ENCODE measurements around the gene NRTN.
A peak's percentile ranks its signal among the peaks of the same experiment; 100 is the strongest.

NRTN gene

GRCh38 chr19:5790559-5791520 lies 14.0 kb upstream of the NRTN start, which contains the start of gene DUS3L:
TSS of gene DUS3L (minus strand) at chr19:5791163. CDS start at chr19:5791141, 22 bp downstream.
- DNase-seq (ENCODE audit: insufficient read length, low spot score), result peak; percentile 99
- FAIRE-seq, result peak; percentile 78
- TF ChIP-seq CTCF (IDR thresholded peaks at IDR 0.05; ENCODE audit: insufficient read depth, missing control alignments), result no peak

- FAIRE-seq, result no peak
- TF ChIP-seq CTCF (IDR thresholded peaks at IDR 0.05; ENCODE audit: insufficient read depth, missing control alignments), result no peak
- DNase-seq (ENCODE audit: insufficient read length, low spot score), result no peak
Measured at GRCh38 chr19:5792224-5792623, 12.6 kb upstream of the NRTN start.

GRCh38 chr19:5793188-5793587 lies 11.7 kb upstream of the NRTN start:
- DNase-seq (ENCODE audit: insufficient read length, low spot score), result no peak
- FAIRE-seq, result no peak
- no peak for TF ChIP-seq CTCF (IDR thresholded peaks at IDR 0.05; ENCODE audit: insufficient read depth, missing control alignments)

- FAIRE-seq (no peak), DNase-seq (ENCODE audit: insufficient read length, low spot score) (no peak)
- TF ChIP-seq CTCF (IDR thresholded peaks at IDR 0.05; ENCODE audit: insufficient read depth, missing control alignments), result no peak
Measured at GRCh38 chr19:5795382-5795919, 9.4 kb upstream of the NRTN start.

- DNase-seq (ENCODE audit: insufficient read length, low spot score) (no peak), FAIRE-seq (no peak)
- no peak for TF ChIP-seq CTCF (IDR thresholded peaks at IDR 0.05; ENCODE audit: insufficient read depth, missing control alignments)
Measured at GRCh38 chr19:5798244-5798643, 6.6 kb upstream of the NRTN start.

GRCh38 chr19:5799247-5800241 lies 5.3 kb upstream of the NRTN start:
- no peak for FAIRE-seq
- DNase-seq (ENCODE audit: insufficient read length, low spot score), result peak; percentile 67
- TF ChIP-seq CTCF (IDR thresholded peaks at IDR 0.05; ENCODE audit: insufficient read depth, missing control alignments), result no peak
